OCI-LY1 (cell line): ENCODE data around the gene MAGI2.

Experiments used
- H2AFZ ChIP-seq: fragments of 200-600 bp; sonication (generic), shearing (Covaris generic); 2 replicates; pipeline ENCODE4 v1.6.0; 2014; ENCODE audit warnings: antibody characterized with exemption, mild to moderate bottlenecking, low read length
- H3F3A ChIP-seq: fragments of 200-600 bp; sonication (generic), shearing (Covaris generic); 2 replicates; pipeline ENCODE4 v1.6.0; 2014; ENCODE audit warnings: mild to moderate bottlenecking, antibody characterized with exemption, low read length, moderate library complexity; ENCODE audit not compliant: insufficient read depth
- H3K27ac ChIP-seq: fragments of 200-600 bp; sonication (generic); 2 replicates; pipeline ENCODE4 v1.5.1; 2014; ENCODE audit warnings: low read length, mixed run types, mild to moderate bottlenecking, low read depth; ENCODE audit not compliant: poor library complexity, severe bottlenecking
- H3K27me3 ChIP-seq: fragments of 200-600 bp; sonication (generic); 2 replicates; pipeline ENCODE4 v1.6.0; 2014; ENCODE audit warnings: antibody characterized with exemption, mild to moderate bottlenecking, low read length, moderate library complexity; ENCODE audit not compliant: insufficient read depth
- H3K36me3 ChIP-seq: fragments of 200-600 bp; sonication (generic); 2 replicates; pipeline ENCODE4 v1.6.1; 2014; ENCODE audit warnings: mild to moderate bottlenecking, antibody characterized with exemption, low read length, moderate library complexity, mixed read lengths; ENCODE audit not compliant: insufficient read depth
- H3K4me1 ChIP-seq: fragments of 200-600 bp; sonication (generic); 2 replicates; pipeline ENCODE4 v1.5.1; 2014; ENCODE audit warnings: mild to moderate bottlenecking, low read length, moderate library complexity; ENCODE audit not compliant: insufficient read depth, severe bottlenecking
- H3K4me2 ChIP-seq: fragments of 200-600 bp; sonication (generic), shearing (Covaris generic); 2 replicates; pipeline ENCODE4 v1.6.1; 2014; ENCODE audit warnings: low read length
- H3K4me3 ChIP-seq: fragments of 200-600 bp; sonication (generic); 2 replicates; pipeline ENCODE4 v1.5.1; 2014; ENCODE audit warnings: low read length, low read depth, mild to moderate bottlenecking, mixed read lengths; ENCODE audit not compliant: poor library complexity, severe bottlenecking
- H3K79me2 ChIP-seq: fragments of 200-600 bp; shearing (Covaris generic); 2 replicates; pipeline ENCODE4 v1.6.1; 2016; ENCODE audit warnings: mixed run types, low read length, mixed read lengths; ENCODE audit not compliant: insufficient read depth
- H3K9ac ChIP-seq: fragments of 200-600 bp; sonication (generic), shearing (Covaris generic); 2 replicates; pipeline ENCODE4 v1.6.1; 2014; ENCODE audit warnings: mild to moderate bottlenecking, low read length, mixed read lengths
- H3K9me2 ChIP-seq: fragments of 200-600 bp; sonication (generic), shearing (Covaris generic); 2 replicates; pipeline ENCODE4 v1.6.1; 2014; ENCODE audit warnings: low read depth, mild to moderate bottlenecking, low read length, mixed read lengths
- H3K9me3 ChIP-seq: fragments of 200-600 bp; shearing (Covaris generic); 2 replicates; pipeline ENCODE4 v1.6.1; 2014; ENCODE audit warnings: low read length, mixed read lengths
- H4K20me1 ChIP-seq: fragments of 200-600 bp; sonication (generic), shearing (Covaris generic); 2 replicates; pipeline ENCODE4 v1.6.0; 2016; ENCODE audit warnings: mild to moderate bottlenecking, low read length; ENCODE audit not compliant: insufficient read depth
- CTCF ChIP-seq: fragments of 200-600 bp; sonication (generic), shearing (Covaris generic); IDR thresholded peaks from 2 replicates; pipeline ENCODE4 v1.5.1; 2017; ENCODE audit warnings: mild to moderate bottlenecking, antibody characterized with exemption, low read length, moderate library complexity, mixed read lengths
- EZH2 ChIP-seq: fragments of 200-600 bp; sonication (generic), shearing (Covaris generic); IDR thresholded peaks from 2 replicates; pipeline ENCODE4 v1.8.0; 2017; ENCODE audit warnings: borderline replicate concordance, mixed run types, mild to moderate bottlenecking, antibody characterized with exemption, low read length, moderate library complexity, mixed read lengths

MAGI2 gene

GRCh38 chr7:78080811-78081210 is 1372.7 kb downstream of the MAGI2 start:
- no peaks in the 10 kb centered on the region for H3K9me2 ChIP-seq
- TF ChIP-seq EZH2 (no peak), CTCF (no peak)
- H3K4me3 ChIP-seq, result no peak overlapping the region
- H3K9ac ChIP-seq, result no peak overlapping the region
- H4K20me1 ChIP-seq, result no peaks in the 10 kb centered on the region
- no peaks in the 10 kb centered on the region for H3F3A ChIP-seq
- H3K4me2 ChIP-seq, result no peak overlapping the region
- no peak overlapping the region for H3K27ac ChIP-seq
- H3K9me3 ChIP-seq, result no peaks in the 10 kb centered on the region
- H3K4me1 ChIP-seq, result no peaks in the 10 kb centered on the region
- H3K27me3 ChIP-seq, result no peaks in the 10 kb centered on the region
- no peaks in the 10 kb centered on the region for H3K36me3 ChIP-seq
- no peaks in the 10 kb centered on the region for H3K79me2 ChIP-seq
- no peak overlapping the region for H2AFZ ChIP-seq

- Histone ChIP-seq H3K36me3 (no peaks in the 10 kb centered on the region), H3K79me2 (no peaks in the 10 kb centered on the region), H3K9ac (no peak overlapping the region), H3K9me3 (no peaks in the 10 kb centered on the region), H3K27ac (no peak overlapping the region), H3K27me3 (no peaks in the 10 kb centered on the region), H3K4me3 (no peak overlapping the region), H3K4me1 (no peaks in the 10 kb centered on the region), H2AFZ (no peak overlapping the region), H3K4me2 (no peak overlapping the region), H4K20me1 (no peaks in the 10 kb centered on the region), H3K9me2 (no peaks in the 10 kb centered on the region), H3F3A (no peaks in the 10 kb centered on the region)
- TF ChIP-seq CTCF, result no peak
- no peak for TF ChIP-seq EZH2
Observed at GRCh38 chr7:78080241-78080640, 1373.2 kb downstream of the MAGI2 start.

- no peaks in the 10 kb centered on the region for H3K9me2 ChIP-seq
- H3K4me2 ChIP-seq, result no peak overlapping the region
- no peaks in the 10 kb centered on the region; the same call in 1 of the 2 replicates for H3K27me3 ChIP-seq
- H2AFZ ChIP-seq, result no peak overlapping the region
- H3K27ac ChIP-seq, result no peak overlapping the region
- H3K9me3 ChIP-seq, result no peaks in the 10 kb centered on the region
- no peak overlapping the region for H3K9ac ChIP-seq
- no peaks in the 10 kb centered on the region for H3K36me3 ChIP-seq
- H3K4me3 ChIP-seq, result no peak overlapping the region
- TF ChIP-seq CTCF (no peak), EZH2 (no peak)
- no peaks in the 10 kb centered on the region for H3K79me2 ChIP-seq
- no peaks in the 10 kb centered on the region for H4K20me1 ChIP-seq
- H3F3A ChIP-seq, result no peaks in the 10 kb centered on the region
- H3K4me1 ChIP-seq, result no peaks in the 10 kb centered on the region
Observed at GRCh38 chr7:78074713-78075112, 1378.8 kb downstream of the MAGI2 start.
